KMS-11 (cell line): ENCODE data around the gene PEX11B.

Source experiments
- H2AFZ ChIP-seq: fragments of 200-600 bp; sonication (generic); 2 replicates; pipeline ENCODE4 v1.6.1; 2016; ENCODE audit warnings: antibody characterized with exemption, mixed run types, low read depth
- H3K27ac ChIP-seq: fragments of 200-600 bp; sonication (generic); 2 replicates; pipeline ENCODE4 v1.6.1; 2016; ENCODE audit warnings: mild to moderate bottlenecking, mixed run types
- H3K27me3 ChIP-seq: fragments of 200-600 bp; sonication (generic); 2 replicates; pipeline ENCODE4 v1.6.1; 2017; ENCODE audit warnings: mild to moderate bottlenecking, low read depth, mixed run types, moderate library complexity; ENCODE audit not compliant: insufficient read depth
- H3K36me3 ChIP-seq: fragments of 200-600 bp; sonication (generic); 2 replicates; pipeline ENCODE4 v1.6.1; 2017; ENCODE audit warnings: mild to moderate bottlenecking, mixed run types; ENCODE audit not compliant: insufficient read depth
- H3K4me1 ChIP-seq: fragments of 200-600 bp; sonication (generic); 2 replicates; pipeline ENCODE4 v1.6.1; 2016; ENCODE audit warnings: mild to moderate bottlenecking, low read depth, mixed run types; ENCODE audit not compliant: poor library complexity, severe bottlenecking
- H3K4me2 ChIP-seq: fragments of 200-600 bp; sonication (generic); 2 replicates; pipeline ENCODE4 v1.7.0; 2016; ENCODE audit warnings: mild to moderate bottlenecking, mixed run types
- H3K4me3 ChIP-seq: fragments of 200-600 bp; sonication (generic); IDR thresholded peaks from 2 replicates; pipeline ENCODE4 v1.6.1; 2017; ENCODE audit warnings: low read depth, low read length, mixed read lengths; ENCODE audit not compliant: insufficient read depth
- H3K79me2 ChIP-seq: fragments of 200-600 bp; sonication (generic); 2 replicates; pipeline ENCODE4 v1.6.1; 2016; ENCODE audit warnings: low read depth, mixed run types; ENCODE audit not compliant: insufficient read depth
- H3K9ac ChIP-seq: fragments of 200-600 bp; sonication (generic); 2 replicates; pipeline ENCODE4 v1.6.1; 2016; ENCODE audit warnings: mild to moderate bottlenecking, mixed run types
- H4K20me1 ChIP-seq: fragments of 200-600 bp; sonication (generic); 2 replicates; pipeline ENCODE4 v1.6.1; 2016; ENCODE audit warnings: mild to moderate bottlenecking, mixed run types; ENCODE audit not compliant: insufficient read depth
- CTCF ChIP-seq: fragments of 200-600 bp; sonication (generic); conservative IDR thresholded peaks from 2 replicates; pipeline ENCODE4 v1.6.1; 2017; ENCODE audit warnings: low read depth, mild to moderate bottlenecking, antibody characterized with exemption, low read length, moderate library complexity, mixed read lengths

Gene PEX11B

DNA sequence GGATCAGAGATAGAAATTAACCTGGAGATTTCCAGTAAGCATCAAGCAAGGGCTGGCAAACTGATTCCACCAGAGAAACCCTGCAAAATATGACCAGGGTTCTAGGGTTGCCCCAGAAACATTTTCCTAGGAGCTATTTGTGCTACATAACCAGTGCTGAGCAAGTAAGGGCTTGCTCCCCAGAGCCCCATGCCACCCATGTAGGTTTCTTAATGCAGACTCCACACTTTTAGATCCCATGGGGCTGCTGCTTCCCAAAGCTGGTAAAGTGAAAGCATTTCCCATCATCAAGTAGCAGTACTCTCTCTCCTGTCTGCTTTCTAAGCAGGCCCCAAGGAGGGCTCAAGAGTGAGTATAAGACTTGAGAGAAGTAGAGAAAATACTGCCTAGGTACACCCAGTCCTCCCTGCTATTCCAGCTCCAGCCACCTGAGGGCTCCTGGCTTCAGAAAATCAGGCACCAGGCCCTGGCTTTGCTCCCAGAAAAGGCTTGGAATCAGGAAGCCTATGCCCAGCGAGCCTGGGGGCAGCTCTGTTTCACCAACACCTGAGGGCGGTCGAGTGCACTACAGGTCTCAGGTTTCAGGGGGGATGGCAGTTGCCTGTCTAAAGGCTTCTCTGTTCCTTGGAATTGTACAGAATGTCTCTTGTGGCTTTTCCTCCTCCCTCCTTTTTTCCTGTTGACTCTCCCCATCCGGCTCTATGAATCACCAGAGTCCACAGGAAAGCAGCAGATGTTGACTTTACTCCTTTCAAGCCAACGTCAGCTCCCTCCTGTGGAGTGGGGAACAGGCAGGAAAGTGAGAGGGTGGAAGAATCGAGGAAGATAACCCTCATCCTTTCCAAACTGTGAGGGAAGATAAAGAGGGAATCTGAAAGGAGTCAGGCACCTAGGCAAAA is 26.7 kb downstream of the PEX11B start:
- no peak overlapping the region for H3K4me3 ChIP-seq
- H2AFZ ChIP-seq = peak overlapping the region; percentile 38; the same call in 1 of the 2 replicates
- no peaks in the 10 kb centered on the region for H3K36me3 ChIP-seq
- no peak overlapping the region for H3K4me2 ChIP-seq
- peaks cover 9% of the 10 kb centered on the region for H3K4me1 ChIP-seq
- no peaks in the 10 kb centered on the region for H3K79me2 ChIP-seq
- H3K27ac ChIP-seq = no peak overlapping the region
- H4K20me1 ChIP-seq = no peaks in the 10 kb centered on the region
- H3K9ac ChIP-seq = no peak overlapping the region
- peak; percentile 100 for TF ChIP-seq CTCF
- H3K27me3 ChIP-seq = no peaks in the 10 kb centered on the region

DNA sequence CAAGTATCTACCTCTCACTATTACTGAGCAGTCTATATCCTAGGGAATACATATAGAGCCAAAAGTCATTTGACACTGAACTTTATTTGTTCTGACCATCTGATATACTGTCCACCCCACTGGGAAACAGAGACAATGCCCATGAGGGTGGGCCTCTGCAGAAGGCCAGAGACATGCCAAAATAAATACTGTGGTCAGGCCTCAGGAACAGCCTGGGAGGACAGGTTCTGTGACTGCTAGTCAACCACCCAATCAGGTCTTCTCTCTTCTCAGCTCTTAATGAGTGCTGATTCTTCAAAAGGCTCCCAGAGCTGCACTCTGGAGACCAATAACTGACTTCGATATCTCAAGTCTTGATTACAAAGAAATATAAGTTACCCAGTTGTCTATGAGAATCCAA is 27.4 kb downstream of the PEX11B start:
- Histone ChIP-seq H3K4me3 (no peak overlapping the region), H3K4me2 (no peak overlapping the region), H4K20me1 (no peaks in the 10 kb centered on the region), H3K27ac (no peak overlapping the region), H3K79me2 (no peaks in the 10 kb centered on the region), H3K4me1 (peaks cover 13% of the 10 kb centered on the region), H2AFZ (peak overlapping the region; percentile 38; the same call in 1 of the 2 replicates), H3K27me3 (no peaks in the 10 kb centered on the region), H3K9ac (no peak overlapping the region), H3K36me3 (no peaks in the 10 kb centered on the region)
- TF ChIP-seq CTCF = no peak

GRCh38 chr1:145889722-145890121 is 28.8 kb downstream of the PEX11B start:
- Histone ChIP-seq H2AFZ (no peak overlapping the region), H3K79me2 (no peaks in the 10 kb centered on the region), H3K4me2 (no peak overlapping the region), H3K4me3 (no peak overlapping the region), H3K36me3 (no peaks in the 10 kb centered on the region), H3K4me1 (peaks cover 20% of the 10 kb centered on the region), H3K9ac (no peak overlapping the region), H3K27ac (no peak overlapping the region), H3K27me3 (peaks cover 9% of the 10 kb centered on the region), H4K20me1 (no peaks in the 10 kb centered on the region)
- TF ChIP-seq CTCF = no peak

DNA sequence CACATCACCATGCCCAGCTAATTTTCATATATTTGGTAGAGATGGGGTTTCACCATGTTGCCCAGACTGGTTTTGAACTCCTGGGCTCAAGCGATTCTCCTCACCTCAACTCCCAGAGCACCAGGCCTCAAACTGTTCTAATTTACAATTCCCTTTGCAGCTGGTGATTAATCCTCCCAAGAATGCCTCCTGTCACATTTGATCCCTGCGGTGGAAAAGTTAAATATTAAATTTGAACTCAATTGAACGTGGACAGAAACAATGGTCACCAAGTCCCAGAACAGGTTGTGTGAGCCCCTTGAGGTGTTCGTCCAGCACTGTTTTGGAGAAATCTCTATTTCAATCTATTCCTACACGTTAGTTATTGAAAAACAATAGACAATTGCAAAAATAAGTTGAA is 30.9 kb downstream of the PEX11B start:
- no peak overlapping the region for H2AFZ ChIP-seq
- peaks cover 20% of the 10 kb centered on the region for H3K4me1 ChIP-seq
- TF ChIP-seq CTCF = no peak
- H3K36me3 ChIP-seq = no peaks in the 10 kb centered on the region
- H3K27ac ChIP-seq = no peak overlapping the region
- no peaks in the 10 kb centered on the region for H3K79me2 ChIP-seq
- H3K27me3 ChIP-seq = peaks cover 25% of the 10 kb centered on the region
- no peaks in the 10 kb centered on the region for H4K20me1 ChIP-seq
- H3K9ac ChIP-seq = no peak overlapping the region
- H3K4me2 ChIP-seq = no peak overlapping the region
- H3K4me3 ChIP-seq = no peak overlapping the region
